ENCODE data around the gene SERPINA4. TPM values are rescaled to one million over a fixed set of nuclear protein-coding genes. Genes with fewer than 3 reads are reported as not detected.
A peak's percentile ranks its signal among the peaks of the same experiment; 100 is the strongest.

The SERPINA4 gene
- total RNA-seq, 4 donors from 2014 or later: not detected

- Histone ChIP-seq H3K36me3 (no peaks in the 10 kb centered on the region), H3K27me3 (no peaks in the 10 kb centered on the region), H3K4me3 (no peak overlapping the region), H3K27ac (peak overlapping the region; percentile 73 to 78 (median 76)), H3K9me3 (no peaks in the 10 kb centered on the region), H3K4me1 (peaks cover 14 to 37% (median 19%) of the 10 kb centered on the region in 4 donors)
- 45% methylated on average over 11 of the region's 11 CpGs; no CpG with 5 or more reads in 1 of the 2 donors for WGBS, 2 donors (ENCODE audit: low coverage in 1 of 2)
- intact Hi-C loops (cut with DNase I; ENCODE audit: low total_unique reads): loop anchor here (5.0 kb wide), 1 partner anchor 512 kb away; no protein-coding TSS in a partner anchor
- DNase-seq: peak; percentile 76
- TF ChIP-seq CTCF (IDR thresholded peaks at IDR 0.05) (no peak), POLR2AphosphoS5 (IDR thresholded peaks at IDR 0.05) (peak; percentile 57 to 78 (median 77)), POLR2A (IDR thresholded peaks at IDR 0.05) (no peak), EP300 (IDR thresholded peaks at IDR 0.05; ENCODE audit: low read depth) (peak; percentile 91)
- in situ Hi-C loops (cut with MboI; ENCODE audit: low pct_ligation_motif_present in 1 of 4, low pct_unique_long_range_greater_than_20kb in 1 of 4, low sequenced_read_pairs in 3 of 4): no loop called here
These were observed 37.8 kb downstream of the SERPINA4 start for GRCh38 chr14:94598816-94599655.

GRCh38 chr14:94599656-94600004 lies 38.4 kb downstream of the SERPINA4 start:
- peaks cover 14 to 37% (median 19%) of the 10 kb centered on the region in 4 donors for H3K4me1 ChIP-seq
- peak overlapping the region; percentile 73 to 78 (median 76) for H3K27ac ChIP-seq
- intact Hi-C loops (cut with DNase I; ENCODE audit: low total_unique reads) (loop anchor here (5.0 kb wide), 1 partner anchor 512 kb away; no protein-coding TSS in a partner anchor), in situ Hi-C loops (cut with MboI; ENCODE audit: low pct_ligation_motif_present in 1 of 4, low pct_unique_long_range_greater_than_20kb in 1 of 4, low sequenced_read_pairs in 3 of 4) (no loop called here)
- H3K9me3 ChIP-seq: no peaks in the 10 kb centered on the region
- WGBS, 2 donors (ENCODE audit: low coverage in 1 of 2): 23 to 68% methylated on average over 2 to 3 of the region's 3 CpGs
- no peak overlapping the region for H3K4me3 ChIP-seq
- TF ChIP-seq POLR2A (IDR thresholded peaks at IDR 0.05): no peak
- TF ChIP-seq CTCF (IDR thresholded peaks at IDR 0.05): peak in 2 of 5 experiments; percentile 27 to 31
- no peak for DNase-seq
- no peaks in the 10 kb centered on the region for H3K36me3 ChIP-seq
- H3K27me3 ChIP-seq: no peaks in the 10 kb centered on the region

GRCh38 chr14:94600148-94600545 lies 38.9 kb downstream of the SERPINA4 start:
- Histone ChIP-seq H3K27me3 (no peaks in the 10 kb centered on the region), H3K4me3 (no peak overlapping the region), H3K36me3 (no peaks in the 10 kb centered on the region), H3K9me3 (no peaks in the 10 kb centered on the region), H3K4me1 (peaks cover 14 to 37% (median 19%) of the 10 kb centered on the region in 4 donors), H3K27ac (peak overlapping the region; percentile 73 to 78 (median 76))
- WGBS, 2 donors (ENCODE audit: low coverage in 1 of 2): 89% methylated on average over 3 to 11 of the region's 11 CpGs
- TF ChIP-seq POLR2AphosphoS5 (IDR thresholded peaks at IDR 0.05): no peak
- no peak for TF ChIP-seq POLR2A (IDR thresholded peaks at IDR 0.05)
- TF ChIP-seq EP300 (IDR thresholded peaks at IDR 0.05; ENCODE audit: low read depth): no peak
- TF ChIP-seq CTCF (IDR thresholded peaks at IDR 0.05): no peak
- intact Hi-C loops (cut with DNase I; ENCODE audit: low total_unique reads) (no loop called here), in situ Hi-C loops (cut with MboI; ENCODE audit: low pct_ligation_motif_present in 1 of 4, low pct_unique_long_range_greater_than_20kb in 1 of 4, low sequenced_read_pairs in 3 of 4) (no loop called here)
- DNase-seq: no peak

GRCh38 chr14:94601884-94602391 lies 40.7 kb downstream of the SERPINA4 start:
- 20 to 33% methylated on average over 1 to 6 of the region's 6 CpGs for WGBS, 2 donors (ENCODE audit: low coverage in 1 of 2)

More at GRCh38 chr14:94601884-94602391, 40.7 kb downstream of the SERPINA4 start:
- TF ChIP-seq CTCF (IDR thresholded peaks at IDR 0.05) (no peak), POLR2AphosphoS5 (IDR thresholded peaks at IDR 0.05) (peak in 2 of 3 donors; percentile 19), POLR2A (IDR thresholded peaks at IDR 0.05) (no peak)
- intact Hi-C loops (cut with DNase I; ENCODE audit: low total_unique reads) (no loop called here), in situ Hi-C loops (cut with MboI; ENCODE audit: low pct_ligation_motif_present in 1 of 4, low pct_unique_long_range_greater_than_20kb in 1 of 4, low sequenced_read_pairs in 3 of 4) (no loop called here)
- no peaks in the 10 kb centered on the region for H3K36me3 ChIP-seq
- H3K27me3 ChIP-seq: no peaks in the 10 kb centered on the region
- peaks cover 14 to 37% (median 19%) of the 10 kb centered on the region in 4 donors for H3K4me1 ChIP-seq
- peak overlapping the region; percentile 59 to 75 (median 71) for H3K27ac ChIP-seq
- H3K4me3 ChIP-seq: no peak overlapping the region
- DNase-seq: peak; percentile 51
- no peaks in the 10 kb centered on the region for H3K9me3 ChIP-seq

Data from transverse colon (tissue), 4 donors.